ENCODE measurements around the gene FKBP1A.

- no peak for TF ChIP-seq CTCF (IDR thresholded peaks at IDR 0.05)
- no peak for TF ChIP-seq POLR2A (IDR thresholded peaks at IDR 0.05)
These were observed 22.2 kb downstream of the FKBP1A start for GRCh38 chr20:1370548-1371110.
